Activated T-helper 1 cell treated with anti-CD3 and anti-CD28 coated beads, Interleukin-2, amount 50 U/mL, for 16 hours (primary cell): Measurements from ENCODE around the gene GPX8.

Source experiments
- DNase-seq, 2 donors: peaks; one replicate each; pipeline ENCODE4 v3.0.0-alpha.2; 2020; ENCODE audit warnings: low read depth in 1 of 2, low spot score in 1 of 2

Gene GPX8

GRCh38 chr5:55172051-55172899 is 12.3 kb downstream of the GPX8 start:
- DNase-seq: peak; percentile 22 to 45

GRCh38 chr5:55172937-55173686 is 13.1 kb downstream of the GPX8 start, which contains the start of gene CDC20B:
Gene CDC20B, minus strand, starts transcription at chr5:55173177. Its CDS starts 177 bp downstream, at chr5:55173000.
- peak; percentile 23 to 67 for DNase-seq

- no peak for DNase-seq
Measured at GRCh38 chr5:55173687-55174230, 13.8 kb downstream of the GPX8 start.

DNA sequence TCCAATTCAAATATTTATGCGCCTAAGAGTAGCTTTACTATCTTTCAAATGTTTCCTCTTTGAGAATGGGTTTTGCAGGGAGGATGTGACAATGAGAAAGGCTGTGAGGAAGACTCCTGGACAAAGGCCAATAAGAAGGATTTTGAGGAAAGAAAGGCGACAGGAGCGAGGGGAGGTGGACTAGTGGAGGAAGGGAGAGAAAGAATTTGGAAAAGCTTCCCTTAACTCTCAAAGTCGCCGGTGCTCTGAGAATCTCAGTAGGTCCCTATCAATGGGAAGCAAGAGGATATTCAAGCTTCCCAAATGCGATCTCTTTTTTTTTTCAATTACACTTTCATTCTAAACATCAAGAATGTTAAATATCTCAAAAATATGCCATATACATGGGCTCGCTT is 15.8 kb downstream of the GPX8 start:
- no peak for DNase-seq

DNA sequence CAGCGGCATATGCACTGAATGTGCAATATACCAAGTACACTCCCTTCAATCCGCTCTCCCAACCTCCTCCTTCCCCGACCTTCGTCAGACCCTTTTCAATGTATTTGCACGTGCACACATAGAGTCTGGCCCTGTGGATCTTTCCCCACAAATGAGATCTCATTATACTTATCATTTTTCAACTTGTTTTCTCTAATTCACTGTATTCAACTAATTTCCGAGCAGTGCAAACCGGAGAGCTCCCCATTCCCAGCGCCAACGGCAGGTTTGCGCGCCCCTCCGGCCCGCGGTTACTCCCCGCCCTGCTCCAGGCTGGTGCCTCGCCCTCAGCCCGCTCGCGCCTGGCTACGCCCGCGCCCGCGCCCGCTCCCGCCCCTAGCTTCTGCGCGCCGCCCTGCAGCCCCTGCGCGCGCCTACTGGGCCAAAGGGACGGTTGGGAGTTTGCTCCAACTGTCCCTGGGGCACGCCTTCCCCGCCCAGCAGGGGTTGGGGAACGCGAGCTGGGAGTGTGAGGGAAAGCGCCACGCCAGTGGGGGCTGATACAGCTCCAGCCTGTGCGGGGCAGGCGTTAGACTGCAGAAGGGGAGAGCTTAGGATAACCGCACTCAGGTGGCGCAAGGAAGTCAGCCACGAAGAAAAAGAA is 16.3 kb downstream of the GPX8 start:
- peak in 1 of 2 donors; percentile 5 for DNase-seq

DNA sequence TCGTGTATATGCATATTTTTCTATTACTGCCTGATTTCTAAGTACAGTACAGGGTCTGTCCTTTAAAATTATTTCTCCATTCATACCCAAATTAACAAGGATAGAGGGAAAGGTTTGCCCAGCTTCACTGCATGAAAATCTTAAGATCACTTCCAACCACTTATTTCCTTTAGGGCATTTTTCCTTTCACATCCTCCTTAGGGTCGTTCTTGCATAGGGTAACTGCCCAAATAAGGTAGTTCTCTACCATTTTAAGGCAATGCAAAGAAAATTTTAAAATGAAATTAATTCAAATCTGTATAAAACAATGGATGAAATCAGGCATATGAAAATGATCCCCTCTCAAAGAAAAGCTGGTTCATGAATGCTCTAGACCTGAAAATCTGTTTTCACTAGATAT is 17.1 kb downstream of the GPX8 start:
- DNase-seq: no peak

- DNase-seq: no peak
Measured at GRCh38 chr5:55180016-55180415, 20.0 kb downstream of the GPX8 start.

GRCh38 chr5:55187370-55187769 is 27.4 kb downstream of the GPX8 start:
- no peak for DNase-seq

- no peak for DNase-seq
Measured at GRCh38 chr5:55188656-55189540, 28.9 kb downstream of the GPX8 start.

DNA sequence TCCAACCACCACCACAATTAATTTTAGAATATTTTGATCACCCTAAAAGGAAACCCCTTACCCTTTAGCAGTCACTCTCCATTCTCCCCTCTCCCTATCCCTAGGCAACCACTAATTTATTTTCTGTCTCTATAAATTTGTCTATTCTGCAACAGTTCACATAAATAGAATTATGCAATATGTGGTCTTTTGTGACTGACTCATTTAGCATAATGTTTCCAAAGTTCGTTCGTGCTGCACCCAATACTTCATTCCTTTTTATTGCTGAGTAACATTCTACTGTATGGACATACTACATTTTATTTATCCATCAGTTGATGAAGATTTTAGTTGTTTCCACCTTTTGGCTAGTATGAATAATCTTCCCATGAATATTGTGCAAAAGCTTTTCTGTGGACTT is 31.2 kb downstream of the GPX8 start:
- DNase-seq: no peak

DNA sequence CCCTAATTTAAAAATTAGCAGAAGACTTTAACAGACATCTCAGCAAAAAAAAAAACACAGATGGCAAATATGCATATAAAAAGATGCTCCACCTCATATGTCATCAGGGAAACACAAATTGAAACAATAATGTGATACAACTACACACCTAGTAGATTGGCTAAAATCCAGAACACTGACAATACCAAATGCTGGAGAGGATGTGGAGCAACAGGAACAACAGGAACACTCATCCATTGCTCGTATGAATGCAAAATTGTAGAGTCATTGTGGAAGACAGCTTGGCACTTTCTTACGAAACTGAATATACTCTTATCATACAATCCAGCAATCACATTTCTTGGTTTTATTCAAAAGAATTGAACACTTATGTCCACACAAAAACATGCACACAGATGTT is 45.0 kb downstream of the GPX8 start:
- no peak for DNase-seq

- DNase-seq: no peak
Measured at GRCh38 chr5:55211184-55211874, 51.4 kb downstream of the GPX8 start.
